Chondrocyte (in vitro differentiated cells): Measurements from ENCODE around the gene DDX47. TPM values are rescaled to one million over a fixed set of nuclear protein-coding genes. Genes with fewer than 3 reads are reported as not detected.
A peak's percentile ranks its signal among the peaks of the same experiment; 100 is the strongest.

Source experiments
- DNase-seq: peaks from one replicate; pipeline ENCODE4 v3.0.0; 2021; ENCODE audit warnings: mixed read lengths, low spot score
- H3K27ac Mint-ChIP-seq: one replicate; pipeline ENCODE4 v1.8.0; 2021; ENCODE audit warnings: mild to moderate bottlenecking, moderate library complexity, mixed read lengths; ENCODE audit not compliant: unreplicated experiment
- H3K27me3 Mint-ChIP-seq: 2 replicates; pipeline ENCODE4 v1.8.0; 2021; ENCODE audit warnings: low read depth, mixed read lengths
- H3K36me3 Mint-ChIP-seq: 2 replicates; pipeline ENCODE4 v1.8.0; 2021; ENCODE audit warnings: low read depth, mixed read lengths
- H3K4me1 Mint-ChIP-seq: 2 replicates; pipeline ENCODE4 v1.8.0; 2021; ENCODE audit warnings: low read depth, mild to moderate bottlenecking, mixed read lengths
- H3K4me3 Mint-ChIP-seq: one replicate; pipeline ENCODE4 v1.8.0; 2021; ENCODE audit warnings: mild to moderate bottlenecking, moderate library complexity, mixed read lengths; ENCODE audit not compliant: unreplicated experiment
- H3K9me3 Mint-ChIP-seq: 2 replicates; pipeline ENCODE4 v1.8.0; 2021; ENCODE audit warnings: low read depth, mixed read lengths
- total RNA-seq: library from RNA; stranded (reverse); gene quantifications from 3 replicates; pipeline ENCODE4 v1.2.1, GENCODE V29; 2021
- TF ChIP-seq, protein P1 (sequence below): fragments of 200-600 bp; sonication (generic); IDR thresholded peaks from 2 replicates; pipeline ENCODE4 v1.5.0; 2021; ENCODE audit warnings: antibody characterized with exemption, mild to moderate bottlenecking, moderate library complexity

DDX47 gene
- total RNA-seq, 1 donor from 2014 or later, result 39.3 TPM

DNA sequence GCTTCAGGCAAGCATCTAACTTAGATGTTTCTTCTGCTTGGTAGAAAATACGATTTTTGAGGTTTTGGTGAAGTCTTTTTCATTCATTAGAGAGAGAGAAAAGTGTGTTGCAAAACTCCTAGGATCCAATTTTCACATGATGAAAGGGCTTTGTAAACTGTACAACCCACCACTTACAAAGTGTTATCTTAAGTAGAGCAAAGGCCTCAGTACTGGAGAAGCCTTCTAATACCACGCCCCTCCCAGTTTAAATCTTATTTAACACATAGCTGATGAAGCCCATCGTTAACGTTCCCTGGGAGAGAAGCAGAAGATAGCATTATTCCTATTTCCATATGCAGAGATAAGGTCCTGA, 26.8 kb upstream of the DDX47 start:
- DNase-seq, result no peak
- Mint-ChIP-seq H3K9me3 (no peaks in the 10 kb centered on the region), H3K27me3 (no peaks in the 10 kb centered on the region), H3K27ac (peak overlapping the region; percentile 96), H3K4me3 (peak overlapping the region; percentile 68), H3K36me3 (no peaks in the 10 kb centered on the region), H3K4me1 (peaks cover 42% of the 10 kb centered on the region)
- TF ChIP-seq, protein P1, sequence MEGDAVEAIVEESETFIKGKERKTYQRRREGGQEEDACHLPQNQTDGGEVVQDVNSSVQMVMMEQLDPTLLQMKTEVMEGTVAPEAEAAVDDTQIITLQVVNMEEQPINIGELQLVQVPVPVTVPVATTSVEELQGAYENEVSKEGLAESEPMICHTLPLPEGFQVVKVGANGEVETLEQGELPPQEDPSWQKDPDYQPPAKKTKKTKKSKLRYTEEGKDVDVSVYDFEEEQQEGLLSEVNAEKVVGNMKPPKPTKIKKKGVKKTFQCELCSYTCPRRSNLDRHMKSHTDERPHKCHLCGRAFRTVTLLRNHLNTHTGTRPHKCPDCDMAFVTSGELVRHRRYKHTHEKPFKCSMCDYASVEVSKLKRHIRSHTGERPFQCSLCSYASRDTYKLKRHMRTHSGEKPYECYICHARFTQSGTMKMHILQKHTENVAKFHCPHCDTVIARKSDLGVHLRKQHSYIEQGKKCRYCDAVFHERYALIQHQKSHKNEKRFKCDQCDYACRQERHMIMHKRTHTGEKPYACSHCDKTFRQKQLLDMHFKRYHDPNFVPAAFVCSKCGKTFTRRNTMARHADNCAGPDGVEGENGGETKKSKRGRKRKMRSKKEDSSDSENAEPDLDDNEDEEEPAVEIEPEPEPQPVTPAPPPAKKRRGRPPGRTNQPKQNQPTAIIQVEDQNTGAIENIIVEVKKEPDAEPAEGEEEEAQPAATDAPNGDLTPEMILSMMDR, result no peak

DNA sequence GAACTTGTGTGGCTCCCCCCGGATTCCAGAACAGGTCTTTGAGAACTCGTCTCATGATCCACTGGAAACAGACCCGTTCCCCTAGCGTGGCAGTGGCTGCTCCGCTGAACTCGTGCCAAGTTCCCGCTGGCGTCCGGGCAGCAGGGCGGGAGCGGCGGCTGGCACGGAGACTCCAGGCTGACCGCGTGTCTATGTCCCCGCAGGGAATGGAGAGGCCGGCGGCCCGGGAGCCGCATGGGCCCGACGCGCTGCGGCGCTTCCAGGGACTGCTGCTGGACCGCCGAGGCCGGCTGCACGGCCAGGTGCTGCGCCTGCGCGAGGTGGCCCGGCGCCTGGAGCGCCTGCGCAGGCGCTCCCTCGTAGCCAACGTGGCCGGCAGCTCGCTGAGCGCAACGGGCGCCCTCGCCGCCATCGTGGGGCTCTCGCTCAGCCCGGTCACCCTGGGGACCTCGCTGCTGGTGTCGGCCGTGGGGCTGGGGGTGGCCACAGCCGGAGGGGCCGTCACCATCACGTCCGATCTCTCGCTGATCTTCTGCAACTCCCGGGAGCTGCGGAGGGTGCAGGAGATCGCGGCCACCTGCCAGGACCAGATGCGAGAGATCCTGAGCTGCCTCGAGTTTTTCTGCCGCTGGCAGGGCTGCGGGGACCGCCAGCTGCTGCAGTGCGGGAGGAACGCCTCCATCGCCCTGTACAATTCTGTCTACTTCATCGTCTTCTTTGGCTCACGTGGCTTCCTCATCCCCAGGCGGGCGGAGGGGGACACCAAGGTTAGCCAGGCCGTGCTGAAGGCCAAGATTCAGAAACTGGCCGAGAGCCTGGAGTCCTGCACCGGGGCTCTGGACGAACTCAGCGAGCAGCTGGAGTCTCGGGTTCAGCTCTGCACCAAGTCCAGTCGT, 26.2 kb upstream of the DDX47 start:
- Mint-ChIP-seq H3K4me1 (peaks cover 48% of the 10 kb centered on the region), H3K27ac (peak overlapping the region; percentile 96), H3K9me3 (no peaks in the 10 kb centered on the region), H3K27me3 (no peaks in the 10 kb centered on the region), H3K36me3 (no peaks in the 10 kb centered on the region), H3K4me3 (peak overlapping the region; percentile 68)
- TF ChIP-seq, protein P1, result peak; percentile 10
- no peak for DNase-seq

DNA sequence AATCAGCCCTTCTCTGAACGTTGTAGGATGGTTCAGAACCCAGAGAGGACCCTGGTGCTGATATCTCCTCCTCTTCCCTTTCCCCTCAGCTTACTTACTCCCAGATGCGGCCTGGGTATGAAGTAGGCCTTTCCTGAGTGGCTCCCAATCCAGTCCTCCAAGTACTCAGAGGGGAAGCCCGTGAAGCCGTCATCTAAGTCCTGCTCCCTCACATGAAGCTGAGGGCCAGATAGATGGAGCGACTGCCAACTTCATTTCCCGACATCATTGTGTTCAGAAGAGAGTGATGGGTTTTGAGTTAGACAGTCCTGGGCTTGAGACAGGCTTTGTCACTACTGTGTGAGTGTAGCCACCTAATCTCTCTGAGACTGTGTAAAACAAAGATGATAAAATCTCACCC, 25.0 kb upstream of the DDX47 start:
- Mint-ChIP-seq H3K4me3 (peak overlapping the region; percentile 53), H3K4me1 (peaks cover 52% of the 10 kb centered on the region)
- DNase-seq, result no peak

DNA sequence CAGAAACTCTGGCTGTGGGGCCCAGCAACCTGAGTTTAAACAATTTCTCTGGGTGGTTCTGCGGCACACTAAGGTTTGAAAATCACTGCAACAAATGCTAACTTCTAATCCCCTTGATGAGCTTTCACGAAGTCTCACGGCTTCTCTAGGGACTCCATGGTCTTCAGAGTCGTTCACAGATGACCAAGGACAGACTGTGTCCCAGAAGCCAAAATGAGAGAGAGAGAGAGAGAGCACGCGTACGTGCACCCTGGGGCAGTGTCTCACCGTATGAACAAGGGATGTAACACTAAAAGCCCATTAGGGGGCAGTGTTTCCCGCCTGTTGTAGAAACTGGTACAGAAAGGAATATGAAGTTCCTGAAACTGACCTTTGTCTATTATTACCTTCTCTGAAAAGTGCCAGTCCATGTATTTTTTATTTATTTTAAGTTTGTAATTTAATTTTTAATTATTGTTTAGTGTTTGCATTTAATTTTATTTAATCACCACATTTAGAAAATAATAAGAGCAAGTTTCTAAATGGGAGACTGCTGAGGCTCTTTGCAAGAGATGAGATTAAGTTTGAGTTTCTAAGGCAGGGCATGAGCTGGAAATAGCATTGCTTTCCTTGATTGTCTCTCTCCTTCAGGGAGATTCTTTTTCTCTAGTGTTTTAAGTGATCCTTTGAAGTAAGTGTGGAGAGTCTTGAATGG, 24.3 kb upstream of the DDX47 start:
- H3K4me1 Mint-ChIP-seq, result peaks cover 52% of the 10 kb centered on the region
- no peaks in the 10 kb centered on the region for H3K36me3 Mint-ChIP-seq
- no peak for DNase-seq
- peak overlapping the region; percentile 50 for H3K4me3 Mint-ChIP-seq
- H3K27ac Mint-ChIP-seq, result no peak overlapping the region
- H3K9me3 Mint-ChIP-seq, result no peaks in the 10 kb centered on the region
- H3K27me3 Mint-ChIP-seq, result no peaks in the 10 kb centered on the region
- TF ChIP-seq, protein P1, result peak; percentile 93

More for the DNA sequence above, 25.0 kb upstream of the DDX47 start:
- Mint-ChIP-seq H3K9me3 (no peaks in the 10 kb centered on the region), H3K27ac (peak overlapping the region; percentile 73), H3K27me3 (no peaks in the 10 kb centered on the region), H3K36me3 (no peaks in the 10 kb centered on the region)
- TF ChIP-seq, protein P1, result no peak

DNA sequence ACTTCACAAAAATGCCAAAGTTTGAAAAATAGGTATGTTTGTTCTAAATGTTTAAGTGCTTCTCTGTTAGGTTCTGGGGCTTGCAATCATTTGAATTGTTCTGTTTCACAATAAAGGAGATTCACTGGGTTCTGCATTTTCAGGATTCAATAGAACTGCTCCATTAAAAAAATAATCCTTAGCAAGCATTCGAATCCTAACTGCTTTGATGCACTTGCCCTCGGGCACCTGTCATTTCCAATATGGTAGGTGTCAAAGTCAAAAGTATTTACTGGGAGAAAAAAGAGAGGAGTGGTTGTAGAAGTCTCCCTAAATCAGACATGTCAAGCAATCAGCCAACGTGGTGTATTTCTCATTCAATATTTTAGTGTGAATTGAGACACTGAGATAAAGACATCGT, 22.2 kb upstream of the DDX47 start:
- Mint-ChIP-seq H3K4me3 (no peak overlapping the region), H3K36me3 (no peaks in the 10 kb centered on the region), H3K4me1 (peaks cover 34% of the 10 kb centered on the region), H3K27me3 (no peaks in the 10 kb centered on the region), H3K9me3 (no peaks in the 10 kb centered on the region), H3K27ac (no peak overlapping the region)
- no peak for DNase-seq
- TF ChIP-seq, protein P1, result no peak
